GM12878 (cell line): ENCODE data around the gene EHMT2.

Experiments used
- BRCA1 ChIP-seq: IDR thresholded peaks from 2 replicates; pipeline ENCODE4 v1.6.1; 2011; ENCODE audit warnings: low read depth, low read length, improper control_type of control experiment
- CREB1 ChIP-seq: IDR thresholded peaks from 2 replicates; pipeline ENCODE4 v1.6.1; 2012; ENCODE audit warnings: low read depth, mild to moderate bottlenecking, inconsistent platforms
- EP300 ChIP-seq, 2 experiments: fragments of 150-350 bp in 1 of 2; IDR thresholded peaks; 2 replicates each; pipeline ENCODE4 v1.6.1; 2011 to 2012; ENCODE audit warnings: low read depth in 2 of 2, low read length in 2 of 2, borderline replicate concordance in 1 of 2, improper control_type of control experiment in 1 of 2, inconsistent platforms in 1 of 2; ENCODE audit not compliant: control insufficient read depth in 1 of 2
- EZH2 ChIP-seq: IDR thresholded peaks from 2 replicates; pipeline ENCODE4 v1.6.1; 2012; ENCODE audit warnings: low read depth, mild to moderate bottlenecking, control low read depth, inconsistent platforms, low read length, borderline replicate concordance; ENCODE audit not compliant: control insufficient read depth
- JUNB ChIP-seq: IDR thresholded peaks from 2 replicates; pipeline ENCODE4 v1.6.1; 2016; ENCODE audit warnings: antibody characterized with exemption, mild to moderate bottlenecking
- MTA2 ChIP-seq: fragments of 450-650 bp; IDR thresholded peaks from 2 replicates; pipeline ENCODE4 v1.6.1; 2016; ENCODE audit warnings: low read depth, mild to moderate bottlenecking, moderate library complexity
- MTA3 ChIP-seq: IDR thresholded peaks from 2 replicates; pipeline ENCODE4 v1.6.1; 2012; ENCODE audit warnings: low read length, inconsistent platforms, borderline replicate concordance
- NBN ChIP-seq: fragments of 450-650 bp; IDR thresholded peaks from 2 replicates; pipeline ENCODE4 v1.6.1; 2016
- POLR2A ChIP-seq: IDR thresholded peaks from 2 replicates; pipeline ENCODE4 v1.6.1; 2011; ENCODE audit warnings: low read depth, mild to moderate bottlenecking, low read length
- SIX5 ChIP-seq: IDR thresholded peaks from 2 replicates; pipeline ENCODE4 v1.6.1; 2011; ENCODE audit warnings: mild to moderate bottlenecking, low read depth, low read length, moderate library complexity; ENCODE audit not compliant: severe bottlenecking
- SUPT20H ChIP-seq: IDR thresholded peaks from 2 replicates; pipeline ENCODE4 v1.6.1; 2011; ENCODE audit warnings: low read depth, mild to moderate bottlenecking, low read length, moderate library complexity, borderline replicate concordance; ENCODE audit not compliant: control insufficient read depth
- TF ChIP-seq, protein P1 (sequence below), 3 experiments: IDR thresholded peaks in 2 of 3; conservative IDR thresholded peaks in 1 of 3; 2 replicates each; pipeline ENCODE4 v1.5.1; 2011; ENCODE audit warnings: low read depth in 3 of 3, low read length in 3 of 3, mild to moderate bottlenecking in 3 of 3, control low read depth in 2 of 3, moderate library complexity in 2 of 3, inconsistent platforms in 1 of 3, mixed read lengths in 1 of 3; ENCODE audit not compliant: control insufficient read depth in 2 of 3, insufficient read depth in 1 of 3; ENCODE audit errors: extremely low read depth in 1 of 3
- TF ChIP-seq, protein P2 (sequence below): IDR thresholded peaks from 2 replicates; pipeline ENCODE4 v1.6.1; 2011; ENCODE audit warnings: low read depth, low read length, improper control_type of control experiment, borderline replicate concordance

DNA sequence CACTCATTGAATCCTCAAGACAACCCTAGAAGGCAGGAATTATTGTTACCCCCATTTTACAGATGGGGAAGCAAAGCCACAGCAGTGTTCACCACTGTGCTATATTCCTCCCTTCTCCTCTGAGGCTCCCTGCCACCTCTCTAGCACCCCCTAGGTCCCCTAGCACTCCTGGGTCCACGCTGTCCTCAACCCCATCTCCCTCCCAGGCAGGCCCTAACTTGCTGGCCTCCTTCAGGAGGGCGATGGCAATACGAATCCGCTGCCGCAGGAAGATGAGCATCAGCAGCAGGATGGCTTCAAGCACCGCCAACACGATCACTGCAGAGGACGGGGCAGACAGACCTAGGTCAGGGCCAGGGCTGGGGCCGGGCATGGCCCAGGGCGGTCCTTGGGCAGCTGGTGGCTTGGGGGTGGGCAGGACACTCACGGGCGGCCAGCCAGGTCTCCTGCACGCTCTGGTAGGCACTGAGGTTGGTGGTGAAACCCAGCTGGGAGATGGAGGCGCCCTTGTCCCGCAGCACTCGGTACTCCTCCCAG, 27.0 kb downstream of the EHMT2 start:
- TF ChIP-seq NBN (no peak), SIX5 (no peak), BRCA1 (no peak), EZH2 (no peak), MTA3 (no peak), JUNB (no peak), POLR2A (no peak), CREB1 (no peak), MTA2 (no peak), SUPT20H (no peak), EP300 (IDR thresholded peaks at IDR 0.05; ENCODE audit: borderline replicate concordance in 1 of 2, control insufficient read depth in 1 of 2, low read depth in 2 of 2, low read length in 2 of 2) (no peak)
- TF ChIP-seq, protein P1, sequence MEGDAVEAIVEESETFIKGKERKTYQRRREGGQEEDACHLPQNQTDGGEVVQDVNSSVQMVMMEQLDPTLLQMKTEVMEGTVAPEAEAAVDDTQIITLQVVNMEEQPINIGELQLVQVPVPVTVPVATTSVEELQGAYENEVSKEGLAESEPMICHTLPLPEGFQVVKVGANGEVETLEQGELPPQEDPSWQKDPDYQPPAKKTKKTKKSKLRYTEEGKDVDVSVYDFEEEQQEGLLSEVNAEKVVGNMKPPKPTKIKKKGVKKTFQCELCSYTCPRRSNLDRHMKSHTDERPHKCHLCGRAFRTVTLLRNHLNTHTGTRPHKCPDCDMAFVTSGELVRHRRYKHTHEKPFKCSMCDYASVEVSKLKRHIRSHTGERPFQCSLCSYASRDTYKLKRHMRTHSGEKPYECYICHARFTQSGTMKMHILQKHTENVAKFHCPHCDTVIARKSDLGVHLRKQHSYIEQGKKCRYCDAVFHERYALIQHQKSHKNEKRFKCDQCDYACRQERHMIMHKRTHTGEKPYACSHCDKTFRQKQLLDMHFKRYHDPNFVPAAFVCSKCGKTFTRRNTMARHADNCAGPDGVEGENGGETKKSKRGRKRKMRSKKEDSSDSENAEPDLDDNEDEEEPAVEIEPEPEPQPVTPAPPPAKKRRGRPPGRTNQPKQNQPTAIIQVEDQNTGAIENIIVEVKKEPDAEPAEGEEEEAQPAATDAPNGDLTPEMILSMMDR (IDR thresholded peaks at IDR 0.05 in 2 of 3, conservative IDR thresholded peaks at IDR 0.05 in 1 of 3; ENCODE audit: control insufficient read depth in 2 of 3, extremely low read depth in 1 of 3, insufficient read depth in 1 of 3, low read depth in 3 of 3, low read length in 3 of 3), result peak in 2 of 3 experiments; percentile 6 to 22; a peak in 2 of 6 replicates
- TF ChIP-seq, protein P2, sequence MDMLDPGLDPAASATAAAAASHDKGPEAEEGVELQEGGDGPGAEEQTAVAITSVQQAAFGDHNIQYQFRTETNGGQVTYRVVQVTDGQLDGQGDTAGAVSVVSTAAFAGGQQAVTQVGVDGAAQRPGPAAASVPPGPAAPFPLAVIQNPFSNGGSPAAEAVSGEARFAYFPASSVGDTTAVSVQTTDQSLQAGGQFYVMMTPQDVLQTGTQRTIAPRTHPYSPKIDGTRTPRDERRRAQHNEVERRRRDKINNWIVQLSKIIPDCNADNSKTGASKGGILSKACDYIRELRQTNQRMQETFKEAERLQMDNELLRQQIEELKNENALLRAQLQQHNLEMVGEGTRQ, result no peak
